GM12878 (cell line): ENCODE data around the gene NLRC5. TPM values are rescaled to one million over a fixed set of nuclear protein-coding genes. Genes with fewer than 3 reads are reported as not detected.

Experiments
- BHLHE40 ChIP-seq, 2 experiments: fragments of 450-650 bp in 1 of 2; IDR thresholded peaks; 2 replicates each; pipeline ENCODE4 v1.6.1; 2011 to 2017; ENCODE audit warnings: low read depth in 2 of 2, borderline replicate concordance in 1 of 2, improper control_type of control experiment in 1 of 2, low read length in 1 of 2, mild to moderate bottlenecking in 1 of 2
- CBFB ChIP-seq: IDR thresholded peaks from 2 replicates; pipeline ENCODE4 v1.6.1; 2016; ENCODE audit warnings: antibody characterized with exemption, low read depth
- CHD1 ChIP-seq: IDR thresholded peaks from 2 replicates; pipeline ENCODE4 v1.6.1; 2012; ENCODE audit warnings: low read depth, low read length, improper control_type of control experiment
- CHD2 ChIP-seq: IDR thresholded peaks from 2 replicates; pipeline ENCODE4 v1.6.1; 2011; ENCODE audit warnings: low read depth, low read length, improper control_type of control experiment, borderline replicate concordance
- CREB1 ChIP-seq: IDR thresholded peaks from 2 replicates; pipeline ENCODE4 v1.6.1; 2012; ENCODE audit warnings: low read depth, mild to moderate bottlenecking, inconsistent platforms
- DPF2 ChIP-seq: fragments of 450-650 bp; IDR thresholded peaks from 2 replicates; pipeline ENCODE4 v1.6.1; 2017; ENCODE audit warnings: mild to moderate bottlenecking
- EED ChIP-seq: sonication (generic); IDR thresholded peaks from 2 replicates; pipeline ENCODE4 v1.6.1; 2016; ENCODE audit warnings: antibody characterized with exemption, low read depth
- EP300 ChIP-seq, 2 experiments: fragments of 150-350 bp in 1 of 2; IDR thresholded peaks; 2 replicates each; pipeline ENCODE4 v1.6.1; 2011 to 2012; ENCODE audit warnings: low read depth in 2 of 2, low read length in 2 of 2, borderline replicate concordance in 1 of 2, improper control_type of control experiment in 1 of 2, inconsistent platforms in 1 of 2; ENCODE audit not compliant: control insufficient read depth in 1 of 2
- ETV6 ChIP-seq, 2 experiments: fragments of 450-650 bp in 1 of 2; IDR thresholded peaks in 1 of 2; conservative IDR thresholded peaks in 1 of 2; 2 replicates each; pipeline ENCODE4 v1.6.1; 2014; ENCODE audit warnings: antibody characterized with exemption in 1 of 2, borderline replicate concordance in 1 of 2, low read depth in 1 of 2, mild to moderate bottlenecking in 1 of 2, moderate library complexity in 1 of 2
- FOXK2 ChIP-seq: fragments of 450-650 bp; IDR thresholded peaks from 2 replicates; pipeline ENCODE4 v1.6.1; 2017; ENCODE audit warnings: mild to moderate bottlenecking, moderate library complexity
- KLF5 ChIP-seq: fragments of 450-650 bp; IDR thresholded peaks from 2 replicates; pipeline ENCODE4 v1.6.1; 2014; ENCODE audit warnings: mild to moderate bottlenecking; ENCODE audit not compliant: partially characterized antibody
- MEF2B ChIP-seq: fragments of 450-650 bp; IDR thresholded peaks from 2 replicates; pipeline ENCODE4 v1.6.1; 2018; ENCODE audit warnings: mild to moderate bottlenecking, moderate library complexity; ENCODE audit not compliant: partially characterized antibody, poor library complexity, severe bottlenecking
- MTA2 ChIP-seq: fragments of 450-650 bp; IDR thresholded peaks from 2 replicates; pipeline ENCODE4 v1.6.1; 2016; ENCODE audit warnings: low read depth, mild to moderate bottlenecking, moderate library complexity
- MXI1 ChIP-seq: fragments of 150-350 bp; IDR thresholded peaks from 2 replicates; pipeline ENCODE4 v1.6.1; 2011; ENCODE audit warnings: low read depth, mild to moderate bottlenecking, inconsistent platforms, low read length, improper control_type of control experiment
- POU2F2 ChIP-seq: IDR thresholded peaks from 3 replicates; pipeline ENCODE4 v1.6.1; 2011; ENCODE audit warnings: low read depth, mild to moderate bottlenecking, low read length, borderline replicate concordance
- RELB ChIP-seq: fragments of 450-650 bp; IDR thresholded peaks from 2 replicates; pipeline ENCODE4 v1.6.1; 2017; ENCODE audit warnings: low read depth, mild to moderate bottlenecking, moderate library complexity
- SREBF2 ChIP-seq: IDR thresholded peaks from 2 replicates; pipeline ENCODE4 v1.6.1; 2012; ENCODE audit warnings: mild to moderate bottlenecking, low read length
- SUPT20H ChIP-seq: IDR thresholded peaks from 2 replicates; pipeline ENCODE4 v1.6.1; 2011; ENCODE audit warnings: low read depth, mild to moderate bottlenecking, low read length, moderate library complexity, borderline replicate concordance; ENCODE audit not compliant: control insufficient read depth
- TCF3 ChIP-seq: IDR thresholded peaks from 2 replicates; pipeline ENCODE4 v1.6.1; 2012; ENCODE audit warnings: low read depth, mild to moderate bottlenecking, low read length, borderline replicate concordance; ENCODE audit not compliant: insufficient read depth
- ZBTB33 ChIP-seq: fragments of 450-650 bp; IDR thresholded peaks from 2 replicates; pipeline ENCODE4 v1.6.1; 2017; ENCODE audit warnings: mild to moderate bottlenecking
- polyA plus RNA-seq, 11 experiments: library from polyadenylated mRNA; depleted of rRNA in 4 of 11; unstranded in 6 of 11; stranded (reverse) in 5 of 11; fragments of >200 nt; fragmentation: Nextera tagmentation in 4 of 11; fragmentation: Illumina TruSeq in 1 of 11; extraction: Ambion mirVana in 4 of 11; extraction: Trizol in 1 of 11; gene quantifications; 1 replicate in 1 of 11; 2 replicates in 10 of 11; pipeline versions ENCODE4 v1.2.1 to v1.2.3, GENCODE V29; 2011 to 2016; ENCODE audit warnings: inconsistent platforms in 2 of 11, missing spikeins in 2 of 11, low read depth in 1 of 11
- total RNA-seq, 4 experiments: library from RNA; depleted of rRNA in 3 of 4; stranded (reverse); fragments of >200 nt in 3 of 4; fragmentation: Illumina TruSeq in 1 of 4; extraction: Trizol in 1 of 4; gene quantifications; 2 replicates each; pipeline versions ENCODE4 v1.2.1 to v1.2.3, GENCODE V29; 2013 to 2021
- TF ChIP-seq, protein P1 (sequence below), 3 experiments: IDR thresholded peaks in 2 of 3; conservative IDR thresholded peaks in 1 of 3; 2 replicates each; pipeline ENCODE4 v1.5.1; 2011; ENCODE audit warnings: low read depth in 3 of 3, low read length in 3 of 3, mild to moderate bottlenecking in 3 of 3, control low read depth in 2 of 3, moderate library complexity in 2 of 3, inconsistent platforms in 1 of 3, mixed read lengths in 1 of 3; ENCODE audit not compliant: control insufficient read depth in 2 of 3, insufficient read depth in 1 of 3; ENCODE audit errors: extremely low read depth in 1 of 3

NLRC5 gene
- total and polyA plus RNA-seq, 10 of the 15 experiments (the other 5 are each of a cell fraction or from before 2014, with no cell fraction given): 13.1 to 105 (median 57.3) TPM

DNA sequence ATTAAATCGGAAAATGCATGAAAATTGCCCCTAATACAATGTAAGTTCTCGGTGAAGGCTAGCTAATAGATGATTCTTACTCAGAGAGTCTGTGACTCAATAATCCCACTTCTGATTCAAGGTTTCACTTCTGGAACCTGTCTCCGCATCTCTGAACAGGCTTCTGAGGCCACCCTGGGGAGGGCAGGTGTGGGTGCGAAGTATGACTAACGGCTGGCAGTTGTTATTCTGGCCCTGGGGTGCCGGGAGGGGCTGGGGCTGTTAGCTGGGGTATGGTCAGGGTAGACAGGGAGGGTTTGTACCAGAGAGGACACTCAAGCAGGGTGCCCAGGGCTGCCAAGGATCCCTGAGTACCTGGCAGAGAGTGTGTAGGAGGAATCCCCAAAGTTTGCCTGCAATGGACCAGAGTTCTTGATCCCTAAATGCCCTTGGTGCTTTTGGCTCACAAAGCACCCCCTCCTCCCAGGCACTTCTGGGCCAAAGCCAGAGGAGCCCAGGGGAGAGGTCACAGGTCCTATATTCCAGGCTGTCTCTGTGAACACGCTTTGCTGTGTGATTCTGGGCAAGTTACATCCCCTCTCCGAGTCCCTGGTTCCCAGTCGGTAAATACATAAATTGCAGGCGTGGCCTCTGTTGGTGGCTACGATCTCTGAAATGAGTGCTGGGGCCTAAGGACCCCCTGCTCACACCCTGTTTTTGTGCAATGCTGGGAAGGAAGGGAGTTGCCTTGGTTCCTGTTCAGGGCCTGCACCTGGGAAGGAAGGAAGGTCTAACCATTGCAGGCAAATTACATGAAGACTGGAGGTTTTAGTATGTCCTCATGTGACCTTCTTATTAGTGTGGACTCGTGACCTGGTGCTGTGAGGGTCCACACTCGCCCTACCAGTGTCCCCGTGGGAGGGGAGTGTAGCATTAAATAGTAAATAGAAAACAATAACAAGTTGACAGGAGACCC is 53.1 kb downstream of the NLRC5 start (continued):
- TF ChIP-seq, protein P1, sequence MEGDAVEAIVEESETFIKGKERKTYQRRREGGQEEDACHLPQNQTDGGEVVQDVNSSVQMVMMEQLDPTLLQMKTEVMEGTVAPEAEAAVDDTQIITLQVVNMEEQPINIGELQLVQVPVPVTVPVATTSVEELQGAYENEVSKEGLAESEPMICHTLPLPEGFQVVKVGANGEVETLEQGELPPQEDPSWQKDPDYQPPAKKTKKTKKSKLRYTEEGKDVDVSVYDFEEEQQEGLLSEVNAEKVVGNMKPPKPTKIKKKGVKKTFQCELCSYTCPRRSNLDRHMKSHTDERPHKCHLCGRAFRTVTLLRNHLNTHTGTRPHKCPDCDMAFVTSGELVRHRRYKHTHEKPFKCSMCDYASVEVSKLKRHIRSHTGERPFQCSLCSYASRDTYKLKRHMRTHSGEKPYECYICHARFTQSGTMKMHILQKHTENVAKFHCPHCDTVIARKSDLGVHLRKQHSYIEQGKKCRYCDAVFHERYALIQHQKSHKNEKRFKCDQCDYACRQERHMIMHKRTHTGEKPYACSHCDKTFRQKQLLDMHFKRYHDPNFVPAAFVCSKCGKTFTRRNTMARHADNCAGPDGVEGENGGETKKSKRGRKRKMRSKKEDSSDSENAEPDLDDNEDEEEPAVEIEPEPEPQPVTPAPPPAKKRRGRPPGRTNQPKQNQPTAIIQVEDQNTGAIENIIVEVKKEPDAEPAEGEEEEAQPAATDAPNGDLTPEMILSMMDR (IDR thresholded peaks at IDR 0.05 in 2 of 3, conservative IDR thresholded peaks at IDR 0.05 in 1 of 3; ENCODE audit: control insufficient read depth in 2 of 3, extremely low read depth in 1 of 3, insufficient read depth in 1 of 3, low read depth in 3 of 3, low read length in 3 of 3): peak in 1 of 3 experiments; percentile 15; a peak in 1 of 6 replicates
- TF ChIP-seq ZBTB33: no peak
- peak; percentile 92 for TF ChIP-seq DPF2
- TF ChIP-seq RELB: peak; percentile 37; the same call in 1 of the 2 replicates
- no peak for TF ChIP-seq CREB1
- peak; percentile 68; the same call in 1 of the 2 replicates for TF ChIP-seq TCF3
- TF ChIP-seq FOXK2: no peak
- TF ChIP-seq EED: peak; percentile 88
- TF ChIP-seq SUPT20H: no peak
- no peak; the same call in 1 of the 2 replicates for TF ChIP-seq CHD2
- no peak; the same call in 1 of the 2 replicates for TF ChIP-seq SREBF2
- peak; percentile 58; the same call in 1 of the 3 replicates for TF ChIP-seq POU2F2
- TF ChIP-seq MTA2: peak; percentile 87
- peak; percentile 87 for TF ChIP-seq MEF2B
- TF ChIP-seq EP300 (IDR thresholded peaks at IDR 0.05; ENCODE audit: borderline replicate concordance in 1 of 2, control insufficient read depth in 1 of 2, low read depth in 2 of 2, low read length in 2 of 2): peak; percentile 77 to 83
- TF ChIP-seq CBFB: 0 out of 2 replicates have a peak, but pooled peaks have one; percentile 14
- TF ChIP-seq BHLHE40 (IDR thresholded peaks at IDR 0.05; ENCODE audit: borderline replicate concordance in 1 of 2, low read depth in 2 of 2, low read length in 1 of 2): peak; percentile 61 to 64; a peak in 3 of 4 replicates
- peak in 1 of 2 experiments; percentile 81; a peak in 2 of 4 replicates for TF ChIP-seq ETV6 (conservative IDR thresholded peaks at IDR 0.05 in 1 of 2, IDR thresholded peaks at IDR 0.05 in 1 of 2; ENCODE audit: borderline replicate concordance in 1 of 2, low read depth in 1 of 2)
- TF ChIP-seq CHD1: peak; percentile 76; the same call in 1 of the 2 replicates
- TF ChIP-seq MXI1: no peak
- peak; percentile 19 for TF ChIP-seq KLF5
